ENCODE measurements around the gene MICOS13. TPM values are rescaled to one million over a fixed set of nuclear protein-coding genes. Genes with fewer than 3 reads are reported as not detected.

Gene MICOS13
- total and polyA plus RNA-seq, 7 experiments from 2014 or later: 26.1 to 109 (median 39.8) TPM

- intact Hi-C loops (cut with micrococcal nuclease): loop anchor here (1.0 to 10.0 kb wide), 16 partner anchors 11 to 1855 kb away; partner anchors contain the start of genes CATSPERD (in 2 of the 2), LONP1 (in 2 of the 2), RPL36 (in 2 of the 2) and SAFB2 (in 2 of the 2)
- POLR2A ChIA-PET: interaction anchor here (0.5 to 1.7 kb wide), 4 partner anchors 10 to 115 kb away, joined by 3 to 6 read pairs (median 4); partner anchors contain the start of genes RPL36, SAFB and SAFB2
- DNase-seq (no peak), ATAC-seq (no peak)
- peak overlapping the region; percentile 100 for H3K4me3 ChIP-seq (ENCODE audit: low read length)
- H3K9me3 Mint-ChIP-seq: peaks cover 0 to 4% (median 0%) of the 10 kb centered on the region in 11 donors
- peaks cover 0 to 6% (median 0%) of the 10 kb centered on the region in 5 donors for H3K36me3 Mint-ChIP-seq
- H3K4me3 Mint-ChIP-seq: peak overlapping the region; percentile 85 to 97 (median 94)
- H3K27ac Mint-ChIP-seq: peak overlapping the region; percentile 94 to 100 (median 97)
- H3K4me1 ChIP-seq (ENCODE audit: control insufficient read depth in 2 of 2, insufficient read depth in 2 of 2, low read length in 2 of 2): peaks cover 8 to 18% of the 10 kb centered on the region in 2 donors
- no peaks in the 10 kb centered on the region for H3K9me3 ChIP-seq (ENCODE audit: control insufficient read depth in 2 of 3, low read length in 3 of 3)
- H3K36me3 ChIP-seq (ENCODE audit: control insufficient read depth in 2 of 3, insufficient read depth in 3 of 3, low read length in 3 of 3): peaks cover 0 to 13% (median 0%) of the 10 kb centered on the region in 3 experiments
- CTCF ChIA-PET: no interaction called here
- peak overlapping the region; percentile 98 for H3K27ac ChIP-seq (ENCODE audit: low read depth, low read length)
- peaks cover 20 to 32% (median 25%) of the 10 kb centered on the region in 7 donors for H3K4me1 Mint-ChIP-seq
- no peaks in the 10 kb centered on the region for H3K27me3 ChIP-seq (ENCODE audit: control insufficient read depth in 2 of 2, insufficient read depth in 2 of 2, low read length in 2 of 2)
- peaks cover 0 to 18% (median 0%) of the 10 kb centered on the region in 5 donors for H3K27me3 Mint-ChIP-seq
These were observed 830 bp downstream of the MICOS13 start for GRCh38 chr19:5679289-5680083.

GRCh38 chr19:5678071-5678718 lies 2.1 kb downstream of the MICOS13 start:
- peak overlapping the region in 1 of 10 donors; percentile 85 for H3K4me3 Mint-ChIP-seq
- Histone ChIP-seq H3K27me3 (ENCODE audit: control insufficient read depth in 2 of 2, insufficient read depth in 2 of 2, low read length in 2 of 2) (no peaks in the 10 kb centered on the region), H3K27ac (ENCODE audit: low read depth, low read length) (no peak overlapping the region), H3K4me3 (ENCODE audit: low read length) (no peak overlapping the region), H3K4me1 (ENCODE audit: control insufficient read depth in 2 of 2, insufficient read depth in 2 of 2, low read length in 2 of 2) (peaks cover 8 to 18% of the 10 kb centered on the region in 2 donors), H3K9me3 (ENCODE audit: control insufficient read depth in 2 of 3, low read length in 3 of 3) (no peaks in the 10 kb centered on the region), H3K36me3 (ENCODE audit: control insufficient read depth in 2 of 3, insufficient read depth in 3 of 3, low read length in 3 of 3) (peaks cover 0 to 13% (median 0%) of the 10 kb centered on the region in 3 experiments)
- H3K4me1 Mint-ChIP-seq: peaks cover 20 to 32% (median 25%) of the 10 kb centered on the region in 7 donors
- peaks cover 0 to 17% (median 0%) of the 10 kb centered on the region in 5 donors for H3K27me3 Mint-ChIP-seq
- ATAC-seq (no peak), DNase-seq (no peak)
- POLR2A ChIA-PET: no interaction called here
- peaks cover 0 to 9% (median 0%) of the 10 kb centered on the region in 11 donors for H3K9me3 Mint-ChIP-seq
- H3K27ac Mint-ChIP-seq: peak overlapping the region in 1 of 9 donors; percentile 97
- peaks cover 0 to 13% (median 0%) of the 10 kb centered on the region in 5 donors for H3K36me3 Mint-ChIP-seq
- intact Hi-C loops (cut with micrococcal nuclease): no loop called here
- CTCF ChIA-PET: no interaction called here

- DNase-seq (no peak), ATAC-seq (no peak)
- Mint-ChIP-seq H3K4me3 (no peak overlapping the region), H3K27me3 (peaks cover 0 to 15% (median 0%) of the 10 kb centered on the region in 5 donors), H3K4me1 (peaks cover 20 to 32% (median 25%) of the 10 kb centered on the region in 7 donors), H3K9me3 (peaks cover 0 to 9% (median 0%) of the 10 kb centered on the region in 11 donors), H3K27ac (no peak overlapping the region), H3K36me3 (peaks cover 0 to 16% (median 0%) of the 10 kb centered on the region in 5 donors)
- H3K27me3 ChIP-seq (ENCODE audit: control insufficient read depth in 2 of 2, insufficient read depth in 2 of 2, low read length in 2 of 2): no peaks in the 10 kb centered on the region
- no peak overlapping the region for H3K27ac ChIP-seq (ENCODE audit: low read depth, low read length)
- no peaks in the 10 kb centered on the region for H3K9me3 ChIP-seq (ENCODE audit: control insufficient read depth in 2 of 3, low read length in 3 of 3)
- no peak overlapping the region for H3K4me3 ChIP-seq (ENCODE audit: low read length)
- intact Hi-C loops (cut with micrococcal nuclease): no loop called here
- H3K4me1 ChIP-seq (ENCODE audit: control insufficient read depth in 2 of 2, insufficient read depth in 2 of 2, low read length in 2 of 2): peaks cover 8 to 18% of the 10 kb centered on the region in 2 donors
- ChIA-PET POLR2A (no interaction called here), CTCF (no interaction called here)
- peaks cover 0 to 13% (median 0%) of the 10 kb centered on the region in 3 experiments for H3K36me3 ChIP-seq (ENCODE audit: control insufficient read depth in 2 of 3, insufficient read depth in 3 of 3, low read length in 3 of 3)
These were observed 2.7 kb downstream of the MICOS13 start for GRCh38 chr19:5677580-5677979.

- Histone ChIP-seq H3K4me3 (ENCODE audit: low read length) (no peak overlapping the region), H3K4me1 (ENCODE audit: control insufficient read depth in 2 of 2, insufficient read depth in 2 of 2, low read length in 2 of 2) (peaks cover 8 to 18% of the 10 kb centered on the region in 2 donors), H3K36me3 (ENCODE audit: control insufficient read depth in 2 of 3, insufficient read depth in 3 of 3, low read length in 3 of 3) (peaks cover 0 to 13% (median 0%) of the 10 kb centered on the region in 3 experiments), H3K27ac (ENCODE audit: low read depth, low read length) (no peak overlapping the region), H3K27me3 (ENCODE audit: control insufficient read depth in 2 of 2, insufficient read depth in 2 of 2, low read length in 2 of 2) (no peaks in the 10 kb centered on the region), H3K9me3 (ENCODE audit: control insufficient read depth in 2 of 3, low read length in 3 of 3) (no peaks in the 10 kb centered on the region)
- POLR2A ChIA-PET: interaction anchor here (1.2 kb wide), 1 partner anchor 19 kb away, joined by 3 read pairs; no protein-coding TSS in a partner anchor
- DNase-seq: no peak
- peaks cover 0 to 9% (median 0%) of the 10 kb centered on the region in 11 donors for H3K9me3 Mint-ChIP-seq
- H3K4me3 Mint-ChIP-seq: no peak overlapping the region
- peaks cover 20 to 29% (median 23%) of the 10 kb centered on the region in 7 donors for H3K4me1 Mint-ChIP-seq
- H3K36me3 Mint-ChIP-seq: peaks cover 0 to 16% (median 0%) of the 10 kb centered on the region in 5 donors
- CTCF ChIA-PET: no interaction called here
- no peak for ATAC-seq
- no peak overlapping the region for H3K27ac Mint-ChIP-seq
- peaks cover 0 to 12% (median 0%) of the 10 kb centered on the region in 5 donors for H3K27me3 Mint-ChIP-seq
- intact Hi-C loops (cut with micrococcal nuclease): no loop called here
These were observed 3.2 kb downstream of the MICOS13 start for GRCh38 chr19:5677136-5677535.

GRCh38 chr19:5676772-5677105 lies 3.6 kb downstream of the MICOS13 start:
- Mint-ChIP-seq H3K9me3 (peaks cover 0 to 9% (median 0%) of the 10 kb centered on the region in 11 donors), H3K27ac (no peak overlapping the region), H3K4me1 (peaks cover 18 to 25% (median 20%) of the 10 kb centered on the region in 7 donors), H3K4me3 (no peak overlapping the region), H3K36me3 (peaks cover 0 to 17% (median 0%) of the 10 kb centered on the region in 5 donors), H3K27me3 (peaks cover 0 to 9% (median 0%) of the 10 kb centered on the region in 5 donors)
- no peak for DNase-seq
- no peak for ATAC-seq
- intact Hi-C loops (cut with micrococcal nuclease): no loop called here
- Histone ChIP-seq H3K27ac (ENCODE audit: low read depth, low read length) (no peak overlapping the region), H3K27me3 (ENCODE audit: control insufficient read depth in 2 of 2, insufficient read depth in 2 of 2, low read length in 2 of 2) (no peaks in the 10 kb centered on the region), H3K36me3 (ENCODE audit: control insufficient read depth in 2 of 3, insufficient read depth in 3 of 3, low read length in 3 of 3) (peaks cover 0 to 13% (median 0%) of the 10 kb centered on the region in 3 experiments), H3K9me3 (ENCODE audit: control insufficient read depth in 2 of 3, low read length in 3 of 3) (no peaks in the 10 kb centered on the region), H3K4me3 (ENCODE audit: low read length) (no peak overlapping the region), H3K4me1 (ENCODE audit: control insufficient read depth in 2 of 2, insufficient read depth in 2 of 2, low read length in 2 of 2) (peaks cover 8 to 18% of the 10 kb centered on the region in 2 donors)
- ChIA-PET POLR2A (interaction anchor here (1.2 kb wide), 1 partner anchor 19 kb away, joined by 3 read pairs; no protein-coding TSS in a partner anchor), CTCF (no interaction called here)

GRCh38 chr19:5676105-5676771 lies 4.1 kb downstream of the MICOS13 start:
- H3K9me3 Mint-ChIP-seq: peaks cover 0 to 4% (median 0%) of the 10 kb centered on the region in 11 donors
- intact Hi-C loops (cut with micrococcal nuclease): no loop called here
- peaks cover 13 to 20% (median 16%) of the 10 kb centered on the region in 7 donors for H3K4me1 Mint-ChIP-seq
- Histone ChIP-seq H3K36me3 (ENCODE audit: control insufficient read depth in 2 of 3, insufficient read depth in 3 of 3, low read length in 3 of 3) (peaks cover 0 to 13% (median 0%) of the 10 kb centered on the region in 3 experiments), H3K4me1 (ENCODE audit: control insufficient read depth in 2 of 2, insufficient read depth in 2 of 2, low read length in 2 of 2) (peaks cover 8 to 15% of the 10 kb centered on the region in 2 donors), H3K27ac (ENCODE audit: low read depth, low read length) (no peak overlapping the region), H3K27me3 (ENCODE audit: control insufficient read depth in 2 of 2, insufficient read depth in 2 of 2, low read length in 2 of 2) (no peaks in the 10 kb centered on the region), H3K4me3 (ENCODE audit: low read length) (no peak overlapping the region), H3K9me3 (ENCODE audit: control insufficient read depth in 2 of 3, low read length in 3 of 3) (no peaks in the 10 kb centered on the region)
- DNase-seq: no peak
- H3K36me3 Mint-ChIP-seq: peaks cover 0 to 18% (median 0%) of the 10 kb centered on the region in 5 donors
- H3K27ac Mint-ChIP-seq: peak overlapping the region in 2 of 9 donors; percentile 14 to 55
- ATAC-seq: no peak
- H3K27me3 Mint-ChIP-seq: peaks cover 0 to 4% (median 0%) of the 10 kb centered on the region in 5 donors
- ChIA-PET POLR2A (interaction anchor here (1.2 kb wide), 2 partner anchors 19 to 44 kb away, joined by 3 read pairs; partner anchors contain the start of genes CATSPERD and LONP1), CTCF (no interaction called here)
- H3K4me3 Mint-ChIP-seq: peak overlapping the region in 1 of 10 donors; percentile 70
